ENCODE measurements around the gene UNC13D. TPM values are rescaled to one million over a fixed set of nuclear protein-coding genes. Genes with fewer than 3 reads are reported as not detected.

Gene UNC13D
- total and polyA plus RNA-seq, 9 of the 15 experiments (the other 6 are each of a cell fraction or from before 2014, with no cell fraction given), result 0.86 to 244 (median 69.2) TPM

DNA sequence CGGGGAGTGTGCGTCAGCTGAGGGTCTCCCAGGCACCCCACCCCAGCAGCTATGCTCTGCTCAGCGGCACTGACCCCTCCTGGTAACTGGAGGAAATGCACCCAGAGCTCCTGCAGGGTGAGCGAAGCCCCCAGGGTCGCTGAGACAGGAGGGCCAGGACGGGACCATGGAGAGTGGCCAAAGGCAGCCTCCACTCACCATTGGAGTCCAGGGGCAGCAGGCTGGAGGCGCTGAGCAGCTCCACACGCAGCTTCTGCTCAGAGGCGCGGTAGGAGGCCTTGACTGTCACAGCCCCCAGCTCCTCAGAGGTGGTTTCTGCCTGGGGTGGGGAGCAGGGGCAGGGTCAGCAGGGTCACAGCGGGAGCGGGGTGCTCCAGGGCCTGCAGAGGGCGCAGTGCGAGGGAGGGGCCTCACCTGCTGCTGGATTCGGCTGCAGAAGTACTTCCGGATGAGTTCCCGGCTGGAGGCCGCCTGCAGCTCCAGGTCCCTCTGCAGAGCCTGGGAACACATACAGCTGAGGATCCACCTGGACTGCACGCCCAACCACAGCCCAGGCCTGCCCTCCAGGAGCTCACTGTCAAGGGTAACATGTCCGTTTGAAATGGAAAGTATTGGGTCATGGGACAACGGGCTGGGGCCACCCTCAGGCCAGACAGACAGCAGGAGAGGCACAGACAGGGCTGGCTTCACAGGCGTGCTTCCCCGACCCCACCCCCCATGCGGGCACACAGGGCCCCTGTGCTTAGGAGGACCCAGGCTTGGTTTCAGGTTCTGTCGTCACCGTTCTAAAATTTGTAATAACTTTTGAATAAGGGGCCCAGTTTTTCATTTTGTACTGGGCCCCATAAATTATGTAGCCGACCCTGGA, 13.8 kb downstream of the UNC13D start:
- intact Hi-C loops (cut with micrococcal nuclease), result no loop called here
- FAIRE-seq, result no peak
- in situ Hi-C loops (cut with MboI), result no loop called here
- H2AFZ ChIP-seq (ENCODE audit: low read depth, low read length), result no peak overlapping the region
- H4K20me1 ChIP-seq (replicated peaks; ENCODE audit: control insufficient read depth, insufficient read depth, low read length), result 0 out of 2 replicates have a peak, but pooled peaks cover 4% of the 10 kb centered on the region
- peaks cover 0 to 54% of the 10 kb centered on the region in 2 experiments; a peak in 3 of 5 replicates for H3K4me1 ChIP-seq (replicated peaks in 1 of 2; ENCODE audit: control insufficient read depth in 2 of 2, insufficient read depth in 2 of 2, low read length in 2 of 2)
- ATAC-seq, result peak; percentile 26; the same call in 2 of the 3 replicates
- DNase-seq (ENCODE audit: extremely low read depth in 1 of 4, low spot score in 3 of 4), result peak in 1 of 4 experiments; percentile 50
- no peaks in the 10 kb centered on the region for H3K9me3 ChIP-seq (replicated peaks; ENCODE audit: control insufficient read depth, insufficient read depth, low read depth, low read length)
- WGBS (ENCODE audit: insufficient coverage, low coverage, missing lambda C conversion rate), result 92% methylated on average over 25 of the region's 27 CpGs
- no TSS peak for BruUV-seq (replicated peaks)
- no peak overlapping the region for H3K4me3 ChIP-seq
- H3K9ac ChIP-seq (ENCODE audit: insufficient read depth in 1 of 2, low read depth in 2 of 2, low read length in 2 of 2), result no peak overlapping the region
- CTCF ChIA-PET (ENCODE audit: low intra/inter-chr PET ratio), result no interaction called here
- H3K9me1 ChIP-seq (ENCODE audit: control insufficient read depth, insufficient read depth, low read length), result no peaks in the 10 kb centered on the region
- H3K36me3 ChIP-seq (ENCODE audit: control insufficient read depth, insufficient read depth, low read length), result peaks cover 90% of the 10 kb centered on the region; the same call in 2 of the 3 replicates
- H3K27me3 ChIP-seq (ENCODE audit: control insufficient read depth in 2 of 2, insufficient read depth in 2 of 2, low read length in 2 of 2), result no peaks in the 10 kb centered on the region
- H3K27ac ChIP-seq (ENCODE audit: extremely low read depth, low read depth, low read length), result no peak overlapping the region
- POLR2A ChIA-PET, result interaction anchor here (0.6 to 3.5 kb wide), 18 partner anchors 9 to 209 kb away, joined by 3 to 15 read pairs (median 6); partner anchors contain the start of gene UNC13D
- H3K4me2 ChIP-seq (ENCODE audit: insufficient read depth, low read length), result no peak overlapping the region
- peaks cover 3% of the 10 kb centered on the region; the same call in 1 of the 3 replicates for H3K79me2 ChIP-seq (ENCODE audit: control insufficient read depth, insufficient read depth, low read length)
- TF ChIP-seq LARP7 (IDR thresholded peaks at IDR 0.05) (no peak), XRCC3 (IDR thresholded peaks at IDR 0.05) (no peak), POLR2G (IDR thresholded peaks at IDR 0.05; ENCODE audit: low read depth, low read length) (peak; percentile 63), RBFOX2 (IDR thresholded peaks at IDR 0.05; ENCODE audit: low read depth, low read length) (peak; percentile 60), ZBTB7A (IDR thresholded peaks at IDR 0.05; ENCODE audit: borderline replicate concordance, control insufficient read depth, low read depth, low read length) (peak; percentile 79; the same call in 1 of the 2 replicates), FOXA1 (IDR thresholded peaks at IDR 0.05; ENCODE audit: borderline replicate concordance) (no peak), MCM3 (IDR thresholded peaks at IDR 0.05) (no peak), SAP30 (IDR thresholded peaks at IDR 0.05; ENCODE audit: borderline replicate concordance, insufficient read depth, low read depth, low read length, poor library complexity, severe bottlenecking) (no peak), CBX8 (IDR thresholded peaks at IDR 0.05; ENCODE audit: borderline replicate concordance, extremely low read depth, low read depth, low read length, poor library complexity, severe bottlenecking) (no peak), TAF9B (IDR thresholded peaks at IDR 0.05; ENCODE audit: partially characterized antibody) (no peak), ZNF561 (CRISPR knock-in tag; conservative IDR thresholded peaks at IDR 0.05) (no peak), WHSC1 (IDR thresholded peaks at IDR 0.05; ENCODE audit: low read length) (no peak), RAD21 (CRISPR knock-in tag; conservative IDR thresholded peaks at IDR 0.05 in 1 of 2, IDR thresholded peaks at IDR 0.05 in 1 of 2) (peak in 1 of 2 experiments; percentile 39; a peak in 2 of 4 replicates), FOXK1 (CRISPR knock-in tag; IDR thresholded peaks at IDR 0.05; ENCODE audit: borderline replicate concordance) (no peak), ZNF764 (CRISPR knock-in tag; IDR thresholded peaks at IDR 0.05; ENCODE audit: low read depth) (0 out of 2 replicates have a peak, but pooled peaks have one; percentile 37), CTCF (IDR thresholded peaks at IDR 0.05 in 2 of 3, conservative IDR thresholded peaks at IDR 0.05 in 1 of 3; ENCODE audit: insufficient read depth in 2 of 3, low read depth in 1 of 3, low read length in 3 of 3) (peak; percentile 55 to 72 (median 59))
- TF ChIP-seq, protein P1, sequence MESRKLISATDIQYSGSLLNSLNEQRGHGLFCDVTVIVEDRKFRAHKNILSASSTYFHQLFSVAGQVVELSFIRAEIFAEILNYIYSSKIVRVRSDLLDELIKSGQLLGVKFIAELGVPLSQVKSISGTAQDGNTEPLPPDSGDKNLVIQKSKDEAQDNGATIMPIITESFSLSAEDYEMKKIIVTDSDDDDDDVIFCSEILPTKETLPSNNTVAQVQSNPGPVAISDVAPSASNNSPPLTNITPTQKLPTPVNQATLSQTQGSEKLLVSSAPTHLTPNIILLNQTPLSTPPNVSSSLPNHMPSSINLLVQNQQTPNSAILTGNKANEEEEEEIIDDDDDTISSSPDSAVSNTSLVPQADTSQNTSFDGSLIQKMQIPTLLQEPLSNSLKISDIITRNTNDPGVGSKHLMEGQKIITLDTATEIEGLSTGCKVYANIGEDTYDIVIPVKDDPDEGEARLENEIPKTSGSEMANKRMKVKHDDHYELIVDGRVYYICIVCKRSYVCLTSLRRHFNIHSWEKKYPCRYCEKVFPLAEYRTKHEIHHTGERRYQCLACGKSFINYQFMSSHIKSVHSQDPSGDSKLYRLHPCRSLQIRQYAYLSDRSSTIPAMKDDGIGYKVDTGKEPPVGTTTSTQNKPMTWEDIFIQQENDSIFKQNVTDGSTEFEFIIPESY (CRISPR knock-in tag; IDR thresholded peaks at IDR 0.05), result peak; percentile 64
